Right lobe of liver (tissue), 6 donors: ENCODE measurements around the gene DAPK1. TPM values are rescaled to one million over a fixed set of nuclear protein-coding genes. Genes with fewer than 3 reads are reported as not detected.

Experiments used
- ATAC-seq, 4 donors: fragments of 200-7000 bp; cut with Tn5 transposase; one replicate each; pipeline ENCODE4 v1.9.1; 2020; ENCODE audit warnings: mild to moderate bottlenecking in 4 of 4, moderate library complexity in 4 of 4
- DNase-seq, 3 donors: peaks; one replicate each; pipeline ENCODE4 v3.0.0-alpha.2; 2020
- H3K27ac ChIP-seq, 3 donors: fragments of 200-600 bp; one replicate each; pipeline ENCODE4 v1.8.0; 2022
- H3K27me3 ChIP-seq, 2 donors: fragments of 200-600 bp; one replicate each; pipeline ENCODE4 v1.8.0; 2022
- H3K36me3 ChIP-seq, 4 donors: fragments of 200-600 bp; sonication (generic) in 1 of 4; one replicate each; pipeline versions ENCODE4 v1.5.1 to v1.8.0; 2017 to 2022; ENCODE audit warnings: control low read depth in 1 of 4
- H3K4me1 ChIP-seq, 4 donors: fragments of 200-600 bp; sonication (generic) in 1 of 4; one replicate each; pipeline versions ENCODE4 v1.5.1 to v1.8.0; 2017 to 2022; ENCODE audit warnings: control low read depth in 1 of 4
- H3K4me3 ChIP-seq, 3 donors: fragments of 200-600 bp; one replicate each; pipeline ENCODE4 v1.8.0; 2022
- H3K9me3 ChIP-seq, 4 donors: fragments of 200-600 bp; sonication (generic) in 1 of 4; one replicate each; pipeline versions ENCODE4 v1.5.1 to v1.8.0; 2017 to 2022; ENCODE audit warnings: control low read depth in 1 of 4
- POLR2A ChIP-seq: fragments of 450-650 bp; IDR thresholded peaks from one replicate; pipeline ENCODE4 v1.6.1; 2017; ENCODE audit warnings: antibody characterized with exemption, mild to moderate bottlenecking
- WGBS: methylation state at CpG from one replicate; pipeline ENCODE4 v1.1.6; 2018; ENCODE audit warnings: low coverage, low lambda C conversion rate; ENCODE audit not compliant: insufficient coverage; ENCODE audit errors: missing lambda C conversion rate; 5-methylcytosine and 5-hydroxymethylcytosine counted together
- intact Hi-C, 2 donors: fragments of 100-400 bp; cut with DNase I; formaldehyde crosslinking; loops; one replicate each; pipeline versions ENCODE4 v1.11.2 to v1.14.1; 2022
- total RNA-seq, 6 experiments: library from RNA; depleted of rRNA in 2 of 6; stranded (reverse); fragments of >200 nt in 2 of 6; fragmentation: NEBNext Ultra II Directional in 3 of 6; extraction: Animal tissue kit (Norgen Biotek cat#: 25700) in 3 of 6; gene quantifications; one replicate each; pipeline versions ENCODE4 v1.1.0 to v1.2.4, GENCODE V29; 2016 to 2023
- TF ChIP-seq, protein P1 (sequence below), 4 donors: fragments of 200-600 bp in 3 of 4; fragments of 450-650 bp in 1 of 4; IDR thresholded peaks; one replicate each; pipeline versions ENCODE4 v1.5.1 to v1.8.0; 2016 to 2022; ENCODE audit warnings: antibody characterized with exemption in 4 of 4, mild to moderate bottlenecking in 2 of 4
- donor health status: DM: no; HTN: yes; CAD: no.
- donor health status: DM: no; HTN: no; CAD: no.
- donor health status: DM: no; HTN: no; CAD: no.
- donor health status: DM: no; HTN: yes; CAD: no.
- donor health status: DM: no; HTN: yes; CAD: no.

The DAPK1 gene
- total RNA-seq, 6 experiments from 2014 or later = 17.4 to 55.0 (median 33.9) TPM

DNA sequence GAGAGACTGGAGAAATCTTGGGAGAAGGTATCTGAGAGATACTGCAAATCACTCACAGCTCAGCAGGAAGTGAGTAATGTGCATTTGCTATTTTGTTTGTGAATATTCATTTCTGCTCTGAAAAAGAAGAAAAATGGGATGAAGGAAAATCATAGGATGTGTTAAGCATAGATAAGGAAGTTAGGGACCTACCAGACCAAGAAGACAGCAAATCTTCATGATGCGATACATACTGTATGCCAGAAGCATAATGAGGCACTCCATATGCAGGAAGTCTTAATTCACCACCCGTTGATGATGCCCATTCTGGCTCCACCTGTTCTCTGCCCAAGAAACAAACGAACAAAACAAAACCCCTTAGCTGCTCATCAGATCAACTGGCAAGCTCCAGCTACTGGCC is 6.1 kb upstream of the DAPK1 start:
- TF ChIP-seq, protein P1, sequence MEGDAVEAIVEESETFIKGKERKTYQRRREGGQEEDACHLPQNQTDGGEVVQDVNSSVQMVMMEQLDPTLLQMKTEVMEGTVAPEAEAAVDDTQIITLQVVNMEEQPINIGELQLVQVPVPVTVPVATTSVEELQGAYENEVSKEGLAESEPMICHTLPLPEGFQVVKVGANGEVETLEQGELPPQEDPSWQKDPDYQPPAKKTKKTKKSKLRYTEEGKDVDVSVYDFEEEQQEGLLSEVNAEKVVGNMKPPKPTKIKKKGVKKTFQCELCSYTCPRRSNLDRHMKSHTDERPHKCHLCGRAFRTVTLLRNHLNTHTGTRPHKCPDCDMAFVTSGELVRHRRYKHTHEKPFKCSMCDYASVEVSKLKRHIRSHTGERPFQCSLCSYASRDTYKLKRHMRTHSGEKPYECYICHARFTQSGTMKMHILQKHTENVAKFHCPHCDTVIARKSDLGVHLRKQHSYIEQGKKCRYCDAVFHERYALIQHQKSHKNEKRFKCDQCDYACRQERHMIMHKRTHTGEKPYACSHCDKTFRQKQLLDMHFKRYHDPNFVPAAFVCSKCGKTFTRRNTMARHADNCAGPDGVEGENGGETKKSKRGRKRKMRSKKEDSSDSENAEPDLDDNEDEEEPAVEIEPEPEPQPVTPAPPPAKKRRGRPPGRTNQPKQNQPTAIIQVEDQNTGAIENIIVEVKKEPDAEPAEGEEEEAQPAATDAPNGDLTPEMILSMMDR (IDR thresholded peaks at IDR 0.05) = no peak
- no peak for TF ChIP-seq POLR2A
- Histone ChIP-seq H3K27me3 (no peaks in the 10 kb centered on the region), H3K9me3 (no peaks in the 10 kb centered on the region), H3K27ac (no peak overlapping the region), H3K36me3 (no peaks in the 10 kb centered on the region), H3K4me1 (no peaks in the 10 kb centered on the region), H3K4me3 (no peak overlapping the region)
- DNase-seq (no peak), ATAC-seq (no peak)
- WGBS = 40% methylated on average over 3 of the region's 3 CpGs
- intact Hi-C loops = no loop called here

DNA sequence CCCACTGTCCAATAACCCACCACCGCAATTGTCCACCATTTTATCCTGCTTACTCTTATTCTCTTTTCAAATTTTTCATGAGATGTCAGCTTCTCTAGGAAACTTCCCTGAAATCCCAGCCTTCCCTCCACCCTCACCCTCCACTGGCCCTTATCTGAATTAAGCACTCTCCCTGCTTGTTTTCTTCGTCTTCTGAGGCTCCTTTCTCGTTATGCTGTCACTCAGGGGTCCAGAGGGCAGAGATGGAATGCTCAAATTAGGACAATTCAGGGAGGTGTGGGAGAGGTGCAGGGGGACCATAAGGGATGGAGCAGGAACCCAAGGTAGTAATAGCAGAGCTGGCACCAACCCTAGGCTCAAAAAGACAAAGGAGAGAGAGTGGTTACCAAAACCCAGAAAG is 5.0 kb upstream of the DAPK1 start:
- H3K27me3 ChIP-seq = no peaks in the 10 kb centered on the region
- no peak for DNase-seq
- no peak for ATAC-seq
- intact Hi-C loops = no loop called here
- H3K9me3 ChIP-seq = no peaks in the 10 kb centered on the region
- WGBS = 70% methylated on average over 3 of the region's 3 CpGs
- H3K4me3 ChIP-seq = no peak overlapping the region
- no peaks in the 10 kb centered on the region for H3K4me1 ChIP-seq
- H3K27ac ChIP-seq = no peak overlapping the region
- H3K36me3 ChIP-seq = no peaks in the 10 kb centered on the region
- TF ChIP-seq POLR2A = no peak
- TF ChIP-seq, protein P1 (IDR thresholded peaks at IDR 0.05) = no peak

DNA sequence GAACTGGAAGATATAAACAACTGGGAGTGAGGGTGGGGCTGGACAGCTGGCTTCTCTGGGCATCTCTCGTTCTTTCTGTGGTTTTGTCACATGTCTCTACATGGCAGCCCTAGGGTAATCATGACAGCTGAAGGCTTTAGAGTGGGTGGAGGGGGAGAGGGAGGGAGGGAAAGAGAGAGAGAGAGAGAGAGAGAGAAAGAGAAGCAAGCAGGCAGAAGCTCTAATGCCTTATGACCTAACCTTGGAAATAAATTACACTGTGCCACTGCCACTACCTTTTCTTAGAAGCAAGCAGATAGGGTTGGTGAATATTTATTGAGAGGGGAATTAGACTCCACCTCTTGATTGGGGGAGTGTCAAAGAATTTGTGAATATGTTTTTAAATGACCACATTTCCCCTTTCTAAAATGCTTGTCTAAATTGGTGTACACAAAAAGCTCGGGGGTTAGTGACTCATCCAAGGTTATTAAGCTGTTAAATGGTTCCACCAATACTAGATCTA is 2.6 kb upstream of the DAPK1 start:
- Histone ChIP-seq H3K9me3 (no peaks in the 10 kb centered on the region), H3K4me1 (peaks cover 0 to 11% (median 0%) of the 10 kb centered on the region in 4 donors), H3K4me3 (no peak overlapping the region), H3K27ac (no peak overlapping the region), H3K27me3 (no peaks in the 10 kb centered on the region), H3K36me3 (no peaks in the 10 kb centered on the region)
- intact Hi-C loops = no loop called here
- TF ChIP-seq, protein P1 (IDR thresholded peaks at IDR 0.05) = no peak
- no peak for TF ChIP-seq POLR2A
- ATAC-seq = no peak
- WGBS = 29% methylated on average over 2 of the region's 2 CpGs
- no peak for DNase-seq

DNA sequence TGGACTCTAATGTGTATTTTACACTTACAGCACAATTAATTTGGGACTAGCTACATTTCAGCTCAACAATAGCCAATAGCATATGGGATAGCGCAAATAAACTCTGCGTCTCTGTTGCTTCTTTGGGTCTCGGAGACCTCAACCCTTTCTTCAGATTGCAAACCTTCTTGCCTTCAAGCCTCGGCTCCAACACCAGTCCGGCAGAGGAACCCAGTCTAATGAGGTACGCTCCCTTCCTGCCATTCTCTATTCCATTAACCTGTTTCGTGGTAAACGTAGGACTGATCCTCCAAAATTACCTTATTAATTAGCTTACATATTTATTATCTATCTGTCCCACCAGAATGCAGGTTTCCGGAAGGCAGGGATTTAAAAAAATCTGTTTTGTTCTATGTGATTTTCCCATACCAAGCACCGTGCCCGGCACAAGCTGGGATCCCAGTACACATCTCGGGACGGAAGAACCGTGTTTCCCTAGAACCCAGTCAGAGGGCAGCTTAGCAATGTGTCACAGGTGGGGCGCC is 525 bp upstream of the DAPK1 start:
- DNase-seq (no peak), ATAC-seq (no peak)
- TF ChIP-seq, protein P1 (IDR thresholded peaks at IDR 0.05) = no peak
- no peak for TF ChIP-seq POLR2A
- intact Hi-C loops = no loop called here
- H3K9me3 ChIP-seq = no peaks in the 10 kb centered on the region
- H3K4me3 ChIP-seq = peak overlapping the region; percentile 69 to 89 (median 80)
- H3K36me3 ChIP-seq = no peaks in the 10 kb centered on the region
- WGBS = 22% methylated on average over 14 of the region's 15 CpGs
- peaks cover 0 to 21% (median 6%) of the 10 kb centered on the region in 4 donors for H3K4me1 ChIP-seq
- no peaks in the 10 kb centered on the region for H3K27me3 ChIP-seq
- peak overlapping the region; percentile 85 to 97 (median 94) for H3K27ac ChIP-seq
